Measurements from ENCODE around the gene LMX1B.

The LMX1B gene

GRCh38 chr9:126614088-126614454, 343 bp downstream of the LMX1B start:
- no peak for TF ChIP-seq CTCF (IDR thresholded peaks at IDR 0.05; ENCODE audit: borderline replicate concordance, insufficient read depth, low read depth, low read length)
- H3K4me3 ChIP-seq (ENCODE audit: low read depth, low read length), result no peak overlapping the region

DNA sequence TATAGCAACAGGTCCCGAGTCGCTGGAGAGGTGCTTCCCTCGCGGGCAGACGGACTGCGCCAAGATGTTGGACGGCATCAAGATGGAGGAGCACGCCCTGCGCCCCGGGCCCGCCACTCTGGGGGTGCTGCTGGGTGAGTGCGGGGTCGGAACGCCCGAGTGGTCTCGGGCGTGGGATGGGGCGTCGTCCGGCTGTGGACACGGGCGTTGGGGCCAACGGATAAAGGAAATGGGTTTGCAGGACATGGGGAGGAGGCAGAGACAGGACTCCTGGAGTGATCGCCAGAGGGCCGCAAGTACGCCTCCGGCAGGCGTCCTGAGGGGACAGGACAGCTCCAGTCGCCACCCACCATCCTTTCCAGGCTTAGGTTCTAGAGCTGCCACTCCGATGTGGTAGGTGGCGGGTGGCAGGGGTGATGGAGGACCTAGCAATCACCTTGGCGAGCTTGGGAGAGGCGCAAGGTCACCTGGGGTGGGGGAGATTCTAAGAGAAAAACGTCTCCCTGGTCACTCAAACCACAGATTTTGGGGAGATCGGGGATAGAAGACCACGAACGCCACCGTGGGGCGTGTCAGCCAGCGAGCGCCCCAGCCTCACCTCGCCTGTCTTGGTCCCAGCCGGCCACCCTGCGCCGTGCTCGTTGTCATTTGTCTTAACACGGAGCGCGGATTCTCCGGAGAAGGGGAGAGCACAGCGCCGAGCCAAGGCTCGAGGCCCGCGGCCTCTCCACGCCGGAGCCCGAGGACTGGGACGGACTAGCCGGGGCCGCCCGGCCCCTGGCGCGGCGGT, 922 bp downstream of the LMX1B start:
- TF ChIP-seq CTCF (IDR thresholded peaks at IDR 0.05; ENCODE audit: borderline replicate concordance, insufficient read depth, low read depth, low read length), result no peak
- H3K4me3 ChIP-seq (ENCODE audit: low read depth, low read length), result no peak overlapping the region

- H3K4me3 ChIP-seq (ENCODE audit: low read depth, low read length), result no peak overlapping the region
- TF ChIP-seq CTCF (IDR thresholded peaks at IDR 0.05; ENCODE audit: borderline replicate concordance, insufficient read depth, low read depth, low read length), result no peak
These were observed 1.6 kb downstream of the LMX1B start for GRCh38 chr9:126615245-126615790.

- TF ChIP-seq CTCF (IDR thresholded peaks at IDR 0.05; ENCODE audit: borderline replicate concordance, insufficient read depth, low read depth, low read length), result no peak
- no peak overlapping the region for H3K4me3 ChIP-seq (ENCODE audit: low read depth, low read length)
These were observed 2.2 kb downstream of the LMX1B start for GRCh38 chr9:126615791-126616447.

GRCh38 chr9:126616521-126616976, 2.8 kb downstream of the LMX1B start:
- no peak overlapping the region for H3K4me3 ChIP-seq (ENCODE audit: low read depth, low read length)
- no peak for TF ChIP-seq CTCF (IDR thresholded peaks at IDR 0.05; ENCODE audit: borderline replicate concordance, insufficient read depth, low read depth, low read length)

- TF ChIP-seq CTCF (IDR thresholded peaks at IDR 0.05; ENCODE audit: borderline replicate concordance, insufficient read depth, low read depth, low read length), result no peak
- H3K4me3 ChIP-seq (ENCODE audit: low read depth, low read length), result no peak overlapping the region
These were observed 3.5 kb downstream of the LMX1B start for GRCh38 chr9:126617003-126617822.

All from GM12875 (cell line).